HG03520 (cell line): ENCODE results near the gene HSD3B2.

Source experiments
- ATAC-seq: cut with Tn5 transposase; IDR thresholded peaks from one replicate; pipeline ENCODE4 v1.9.1; 2021; ENCODE audit warnings: mild to moderate bottlenecking, moderate library complexity; ENCODE audit not compliant: unreplicated experiment

Gene HSD3B2

DNA sequence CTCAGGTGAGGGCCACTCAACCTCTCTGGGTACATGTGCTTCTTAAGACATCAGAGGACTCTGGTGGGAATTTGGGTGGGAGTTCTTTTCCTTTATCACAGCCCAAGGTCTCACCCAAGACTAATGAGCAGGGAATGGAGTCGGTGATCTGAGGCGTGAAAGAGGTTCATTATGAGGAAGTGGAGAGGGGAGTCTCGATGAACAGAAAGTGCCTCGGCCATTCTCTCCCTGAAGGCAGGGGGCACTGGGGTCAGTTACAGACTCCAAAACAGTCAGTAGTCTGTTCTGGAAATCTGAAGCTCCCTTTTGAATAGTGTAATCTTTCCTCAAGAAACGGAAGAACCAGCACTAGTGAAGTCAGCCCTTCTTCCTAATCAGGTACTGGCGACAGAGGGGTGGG lies 36.2 kb downstream of the HSD3B2 start:
- ATAC-seq, result no peak

DNA sequence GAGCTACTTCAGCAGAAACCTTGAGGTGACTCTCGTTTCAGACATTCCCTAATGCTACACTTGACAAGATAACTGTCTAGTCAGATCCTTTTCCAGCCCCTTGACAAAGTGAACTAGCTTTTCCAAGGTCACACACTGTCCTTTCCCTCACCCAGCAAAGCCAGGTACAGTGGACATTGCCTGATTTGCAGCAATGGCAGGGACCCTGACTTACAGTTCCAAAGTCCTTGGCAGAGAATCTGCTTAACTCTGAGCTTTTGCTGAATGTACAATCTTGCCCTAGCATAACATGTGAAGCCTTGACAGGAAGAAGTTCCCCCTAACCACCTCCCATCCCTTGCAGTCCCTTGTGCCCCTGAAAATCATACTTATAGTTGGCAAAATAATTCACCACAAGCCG lies 37.1 kb downstream of the HSD3B2 start:
- ATAC-seq, result no peak

DNA sequence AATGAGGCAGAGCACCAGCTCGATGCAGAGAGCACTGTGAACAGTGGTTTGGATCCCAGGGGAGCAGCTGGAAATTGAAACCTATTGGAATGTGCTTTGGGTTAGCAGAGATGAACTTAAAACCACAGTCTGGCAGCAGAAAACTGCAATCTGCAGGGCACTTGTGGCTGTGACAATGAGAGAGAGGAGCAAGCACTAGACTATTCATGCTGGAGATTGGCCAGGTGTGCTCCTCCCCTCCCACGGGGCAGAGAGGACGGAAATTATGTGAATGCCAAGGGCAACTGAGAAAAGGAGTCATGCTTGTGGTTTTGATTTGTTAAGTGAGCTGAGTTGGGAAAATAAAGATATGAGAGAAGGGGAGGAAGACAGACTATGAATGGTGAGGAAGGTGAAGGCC lies 38.1 kb downstream of the HSD3B2 start:
- no peak for ATAC-seq

DNA sequence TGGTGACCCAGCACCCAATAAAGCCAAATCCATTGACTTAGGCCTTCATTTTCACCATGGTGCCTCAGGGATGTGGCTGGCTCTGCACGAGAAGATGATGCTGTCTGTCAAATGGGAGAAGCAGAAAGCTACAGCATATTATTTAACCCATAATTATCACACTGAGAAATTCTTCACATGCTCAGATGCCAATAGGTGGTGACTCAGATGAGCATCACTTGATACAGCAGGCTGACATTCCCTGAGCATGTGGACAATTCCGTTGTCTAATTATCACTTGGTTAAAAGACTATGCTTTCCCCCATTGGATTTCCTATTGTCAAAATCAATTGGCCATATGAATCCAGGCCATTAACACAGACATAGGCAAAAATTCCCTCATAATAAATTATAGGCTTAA lies 48.0 kb downstream of the HSD3B2 start:
- no peak for ATAC-seq

DNA sequence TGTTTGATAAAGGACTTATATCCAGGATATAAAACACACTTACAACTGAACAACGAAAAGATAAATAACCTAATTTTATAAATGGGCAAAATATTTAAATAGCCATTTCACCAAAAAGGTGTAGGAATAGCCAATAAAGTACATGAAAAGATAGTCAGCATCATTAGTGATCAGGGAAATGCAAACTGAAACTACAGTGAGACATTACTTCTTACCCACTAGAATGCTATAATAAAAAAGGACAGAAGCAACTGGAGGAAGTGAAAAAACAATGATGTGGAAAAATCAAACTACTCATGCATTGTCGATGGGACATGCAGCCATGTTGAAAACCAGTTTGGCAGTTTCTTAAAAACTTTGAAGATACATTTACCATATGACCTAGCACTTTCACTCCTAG lies 48.6 kb downstream of the HSD3B2 start:
- no peak for ATAC-seq

DNA sequence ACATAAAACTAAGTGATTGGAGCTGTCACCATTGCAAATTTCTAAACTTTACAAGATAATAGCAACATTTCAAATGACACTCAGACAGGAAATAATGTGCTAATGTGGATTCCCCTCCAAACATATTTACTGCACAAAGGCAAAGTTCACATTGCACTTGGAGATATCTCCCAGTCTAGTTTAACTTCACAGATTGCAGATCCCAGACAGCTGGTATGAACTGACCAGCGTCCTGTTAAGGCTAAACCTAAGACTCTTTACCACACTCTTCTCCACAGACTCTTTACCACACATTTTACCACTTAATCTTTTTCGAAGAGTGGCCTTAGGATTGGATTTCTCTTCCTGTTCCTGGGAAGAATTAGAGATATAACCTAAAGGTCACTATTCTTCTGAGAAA lies 51.5 kb downstream of the HSD3B2 start:
- no peak for ATAC-seq

DNA sequence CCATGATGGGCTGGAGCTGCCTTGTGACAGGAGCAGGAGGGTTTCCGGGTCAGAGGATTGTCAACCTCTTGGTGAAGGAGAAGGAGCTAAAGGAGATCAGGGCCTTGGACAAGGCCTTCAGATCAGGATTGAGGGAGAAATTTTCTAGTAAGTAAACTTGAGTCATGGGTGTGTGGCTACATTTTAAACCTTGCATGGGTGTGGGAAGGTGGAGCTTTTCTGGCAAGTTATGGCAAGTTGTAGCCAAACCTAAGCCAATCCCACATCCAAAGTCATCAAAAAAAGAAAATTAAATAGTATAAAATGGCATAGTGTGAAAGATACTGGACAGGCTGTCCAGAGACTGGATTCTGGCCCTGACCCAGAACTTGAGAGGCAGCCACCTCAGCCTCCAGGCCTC lies 52.3 kb downstream of the HSD3B2 start:
- no peak for ATAC-seq

DNA sequence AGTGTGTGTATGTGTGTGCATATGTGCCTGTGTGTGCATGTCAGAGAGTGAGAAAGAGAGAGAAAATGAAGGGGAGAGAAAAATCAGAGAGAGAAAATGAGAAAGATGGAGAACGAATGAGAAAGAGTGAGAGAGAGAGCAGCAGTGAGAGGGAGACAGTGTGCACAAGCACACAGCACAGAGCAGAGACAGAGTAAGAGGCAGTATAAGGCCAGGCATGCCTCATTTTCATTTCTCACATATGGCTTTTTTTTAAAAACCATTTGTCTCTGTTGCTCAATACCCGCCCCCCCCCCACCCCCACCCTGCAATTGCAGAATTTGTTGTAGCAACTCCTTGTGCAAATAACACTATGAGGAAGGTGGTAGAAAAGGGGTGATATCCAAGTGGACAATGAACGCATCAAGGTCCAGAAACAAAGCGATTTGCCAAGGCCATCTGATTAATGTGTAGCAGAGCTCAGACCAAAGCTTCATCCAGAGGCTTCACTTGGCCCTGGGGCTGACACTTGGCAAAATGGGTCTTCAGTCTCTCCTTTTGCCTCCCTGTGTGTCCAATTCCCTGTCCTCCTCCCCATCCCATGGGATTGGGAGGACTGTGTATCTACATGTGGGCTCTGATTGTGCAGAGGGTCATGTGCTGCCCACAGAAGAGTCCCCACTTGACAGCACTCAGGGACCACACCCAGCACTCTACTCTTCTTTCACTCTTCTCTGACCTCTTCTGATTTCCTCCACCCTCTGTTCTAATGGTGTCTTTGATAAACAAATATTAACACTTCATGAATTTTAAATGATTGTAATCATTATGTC lies 53.1 kb downstream of the HSD3B2 start:
- ATAC-seq, result no peak

DNA sequence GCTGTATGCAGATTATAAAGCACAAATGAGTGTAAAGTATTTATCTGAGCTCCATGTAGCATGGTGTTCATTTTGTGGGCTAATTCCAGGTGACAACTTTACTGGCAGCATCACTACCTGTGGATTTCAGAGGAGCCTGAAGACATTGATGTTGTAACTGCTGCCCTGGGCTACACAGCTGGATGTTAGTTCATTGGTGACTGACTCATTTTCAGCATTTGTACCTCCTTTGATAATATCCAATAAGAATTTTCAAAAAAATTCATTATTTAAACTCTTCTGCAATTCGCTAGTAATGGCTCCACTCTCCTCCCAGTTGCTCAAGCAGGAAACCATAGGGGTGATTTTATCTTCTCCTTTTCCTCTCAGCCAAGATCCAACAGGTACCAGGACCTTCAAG lies 54.8 kb downstream of the HSD3B2 start:
- ATAC-seq, result no peak

DNA sequence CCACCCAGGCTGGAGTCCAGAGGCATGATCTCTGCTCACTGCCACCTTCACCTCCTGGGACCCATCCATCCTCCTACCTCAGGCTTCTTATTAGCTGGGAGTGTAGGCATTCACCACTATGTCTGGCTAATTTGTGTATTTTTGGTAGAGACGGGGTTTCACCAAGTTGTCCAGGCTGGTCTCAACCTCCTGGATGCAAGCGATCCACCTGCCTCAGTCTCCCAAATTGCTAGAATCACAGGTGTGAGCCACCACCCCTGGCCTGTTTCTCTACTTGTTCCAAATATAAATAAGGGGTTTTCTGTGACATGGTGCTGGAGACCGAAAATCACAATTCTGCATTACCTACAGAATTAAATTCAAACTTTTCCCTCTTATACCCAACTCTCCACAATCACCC lies 55.4 kb downstream of the HSD3B2 start:
- ATAC-seq, result no peak

DNA sequence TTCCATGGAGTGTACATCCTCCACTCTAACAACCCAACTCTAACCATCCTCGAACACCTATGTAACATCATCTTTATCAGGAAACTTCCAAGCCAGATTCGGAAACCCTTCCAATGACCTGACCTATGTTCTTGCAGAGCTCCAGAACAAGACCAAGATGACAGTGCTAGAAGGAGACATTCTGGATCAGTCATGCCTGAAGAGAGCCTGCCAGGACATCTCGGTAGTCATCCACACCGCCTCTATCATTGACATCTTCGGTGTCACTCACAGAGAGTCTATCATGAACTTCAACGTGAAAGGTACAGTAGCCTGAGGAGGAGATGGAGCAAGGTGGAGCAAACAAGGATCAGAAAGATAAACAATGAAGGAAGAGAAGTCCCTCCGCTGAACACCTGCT lies 56.0 kb downstream of the HSD3B2 start:
- ATAC-seq, result no peak

DNA sequence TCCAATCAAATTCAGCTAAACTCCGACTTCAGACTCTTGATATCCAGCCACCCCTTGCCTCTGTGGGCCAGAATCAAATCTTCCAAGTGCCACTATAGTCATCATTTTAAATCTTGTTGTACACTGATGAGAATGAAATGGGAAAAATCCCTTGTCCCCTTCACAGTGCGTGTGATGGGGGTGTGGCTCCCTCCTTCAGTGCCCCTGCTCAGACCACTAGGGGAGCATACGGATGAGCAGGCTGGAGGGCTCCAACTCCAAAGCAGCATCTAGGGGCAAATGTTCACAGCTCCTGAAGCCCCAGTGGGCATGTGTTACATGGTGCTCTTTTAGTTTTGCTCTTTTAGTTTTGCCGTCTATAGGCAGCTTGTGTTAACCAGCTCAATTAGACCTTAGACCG lies 56.6 kb downstream of the HSD3B2 start:
- no peak for ATAC-seq

DNA sequence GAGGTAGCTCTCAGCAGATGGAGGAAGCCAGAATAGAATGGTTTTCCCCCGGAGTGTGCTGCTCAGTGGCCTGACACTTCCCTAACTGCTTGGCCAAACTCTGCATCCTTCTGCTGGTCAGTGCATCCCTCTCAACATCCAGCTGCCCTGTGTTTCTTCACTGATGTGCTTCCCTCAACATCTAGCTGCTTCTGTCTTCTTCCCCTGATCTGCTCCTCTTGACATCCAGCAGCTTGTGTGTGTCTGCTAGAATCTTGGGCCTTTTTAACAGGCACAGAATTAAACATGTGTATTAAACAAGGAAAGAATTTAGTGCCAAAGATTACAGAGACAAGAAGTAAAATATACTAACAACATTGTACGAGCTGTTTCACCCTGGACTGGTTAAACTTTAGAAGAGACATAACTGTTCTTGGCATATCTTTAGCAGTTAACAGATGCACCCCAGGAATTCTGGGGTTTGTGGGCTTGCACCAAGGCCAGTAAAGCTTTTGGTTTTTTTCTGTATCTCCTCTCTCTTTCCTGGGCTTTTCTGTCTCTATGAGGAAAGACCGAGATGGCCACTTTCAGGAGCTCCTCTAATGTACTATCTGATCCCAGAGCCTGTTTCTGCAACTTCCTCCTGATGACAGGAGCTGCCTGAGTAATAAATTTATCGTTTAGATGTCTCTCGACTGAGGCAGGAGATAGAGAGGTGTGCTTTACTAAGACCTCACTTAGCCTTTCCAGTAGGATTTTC lies 57.3 kb downstream of the HSD3B2 start:
- no peak for ATAC-seq
